ENCODE measurements around the gene RBM27.

- TF ChIP-seq CTCF (conservative IDR thresholded peaks at IDR 0.05; ENCODE audit: low read length): no peak
- TF ChIP-seq EZH2phosphoT487 (IDR thresholded peaks at IDR 0.05; ENCODE audit: borderline replicate concordance, low read depth, low read length): no peak
These were observed 45.2 kb downstream of the RBM27 start for GRCh38 chr5:146248561-146248960.
